GM10248 (cell line): ENCODE results near the gene LPAR5.

Experiments used
- CTCF ChIA-PET: fragments of 300-600 bp; sonication (Branson Sonifier 250); formaldehyde crosslinking; extraction: SDS; loops from one replicate; lab custom pipeline; 2021; ENCODE audit warnings: antibody characterized with exemption; lab: Yijun Ruan, JAX
- POLR2A ChIA-PET: fragments of 350-650 bp; sonication (Branson Sonifier 250); formaldehyde crosslinking; extraction: SDS; loops from one replicate; lab custom pipeline; 2020; ENCODE audit warnings: antibody characterized with exemption; lab: Yijun Ruan, JAX
- DNase-seq: peaks from one replicate; pipeline ENCODE4 v3.0.0; 2012; ENCODE audit errors: extremely low spot score
- CTCF ChIP-seq: IDR thresholded peaks from 2 replicates; pipeline ENCODE4 v1.5.1; 2012; ENCODE audit warnings: mild to moderate bottlenecking, low read depth; ENCODE audit errors: extremely low read depth, missing control alignments, control extremely low read depth

LPAR5 gene

DNA sequence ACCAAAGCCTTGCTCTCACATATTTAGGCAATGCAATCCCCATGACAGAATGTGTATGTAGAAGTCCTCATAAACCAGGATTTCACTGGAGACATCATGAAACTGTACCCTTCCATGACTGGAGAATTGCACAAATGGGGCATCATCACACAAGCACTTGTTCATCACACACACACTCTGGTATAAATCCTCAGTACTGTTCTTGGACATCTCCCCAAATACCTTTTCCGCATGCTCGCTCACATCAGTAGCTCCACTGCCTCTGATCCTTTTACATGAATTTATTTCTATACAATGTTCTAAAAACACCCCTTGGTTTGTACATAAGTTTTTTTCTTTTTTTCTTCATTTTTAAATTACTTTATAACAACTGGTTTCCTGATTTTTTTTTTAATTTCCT, 30.5 kb upstream of the LPAR5 start:
- POLR2A ChIA-PET: no interaction called here
- DNase-seq: no peak
- CTCF ChIA-PET: interaction anchor here (1.1 to 2.6 kb wide), 6 partner anchors 10 to 87 kb away, joined by 3 to 7 read pairs (median 4); partner anchors contain the start of genes MLF2 and ZNF384
- TF ChIP-seq CTCF: no peak

DNA sequence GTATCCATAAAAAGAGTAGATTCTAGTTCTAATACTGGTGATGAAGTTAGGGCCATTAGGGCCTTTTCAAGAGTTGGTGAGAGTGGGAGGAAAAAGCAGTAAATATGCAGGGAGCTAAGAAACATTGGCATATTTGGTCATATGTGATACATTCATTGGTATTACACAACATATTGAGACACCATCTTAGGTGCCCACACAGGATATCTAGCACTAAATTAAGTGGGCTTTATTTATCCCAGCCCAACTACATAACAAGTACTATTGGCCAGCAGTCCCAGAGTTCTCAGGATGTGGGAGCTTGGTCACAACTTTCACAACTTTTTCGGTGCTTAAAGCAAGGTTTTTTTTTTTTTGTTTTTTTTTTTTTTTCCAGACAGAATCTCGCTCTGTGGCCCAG, 29.1 kb upstream of the LPAR5 start:
- no peak for TF ChIP-seq CTCF
- POLR2A ChIA-PET: interaction anchor here (0.5 to 0.7 kb wide), 2 partner anchors 35 to 301 kb away, joined by 4 to 5 read pairs; no protein-coding TSS in a partner anchor
- CTCF ChIA-PET: interaction anchor here (0.8 to 2.6 kb wide), 5 partner anchors 17 to 161 kb away, joined by 3 to 7 read pairs (median 3); partner anchors contain the start of gene ZNF384

DNA sequence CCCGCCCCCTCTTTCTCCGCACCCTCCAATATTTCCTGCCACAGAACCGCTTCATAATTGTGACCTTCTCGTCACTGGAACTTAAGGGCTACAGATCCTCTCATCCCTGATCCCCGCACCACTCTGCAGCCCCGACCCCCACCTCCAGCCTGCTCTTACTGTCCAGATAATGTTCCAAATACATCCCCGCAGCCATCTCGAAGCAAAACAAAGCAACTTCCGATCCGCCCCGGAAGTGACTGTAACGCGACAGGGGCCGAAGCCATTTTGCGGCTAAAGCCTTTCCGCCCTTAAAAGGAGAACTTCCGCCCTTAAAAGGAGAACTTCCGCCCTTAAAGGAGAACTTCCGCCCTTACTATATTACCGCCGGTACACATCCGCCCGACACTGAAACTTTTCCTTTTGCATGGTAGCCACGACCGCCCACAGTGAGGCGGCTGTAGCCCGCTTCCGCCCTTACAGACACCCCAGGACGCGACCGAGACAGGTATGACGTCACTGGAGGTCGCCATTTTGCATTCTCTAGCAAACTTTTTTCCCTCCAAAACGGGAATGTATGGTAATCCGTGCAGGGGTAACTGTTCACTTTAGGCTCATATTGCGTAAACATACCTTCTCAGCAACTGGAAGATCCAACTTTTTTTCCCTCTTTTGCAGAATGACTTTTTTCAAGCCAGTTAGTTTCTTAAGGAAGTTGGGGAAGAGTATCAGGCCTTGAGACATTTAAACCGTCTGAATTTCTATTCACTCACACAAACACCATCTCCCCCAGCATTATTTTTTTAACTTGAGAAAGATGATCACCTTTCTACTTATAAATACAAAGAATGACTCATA, 27.4 kb upstream of the LPAR5 start, which contains the start of gene ING4:
TSS of gene ING4 (minus strand) at position 214 of the 837 bp plus-strand sequence. CDS start at position 196, 18 bp downstream.
- ChIA-PET CTCF (interaction anchor here (0.6 to 1.5 kb wide), 3 partner anchors 26 to 163 kb away, joined by 3 to 4 read pairs (median 3); partner anchors contain the start of gene ZNF384), POLR2A (interaction anchor here (0.6 kb wide), 1 partner anchor 242 kb away, joined by 3 read pairs; no protein-coding TSS in a partner anchor)
- TF ChIP-seq CTCF: no peak
- DNase-seq: peak; percentile 97

More for the DNA sequence above, 29.1 kb upstream of the LPAR5 start:
- DNase-seq: no peak

DNA sequence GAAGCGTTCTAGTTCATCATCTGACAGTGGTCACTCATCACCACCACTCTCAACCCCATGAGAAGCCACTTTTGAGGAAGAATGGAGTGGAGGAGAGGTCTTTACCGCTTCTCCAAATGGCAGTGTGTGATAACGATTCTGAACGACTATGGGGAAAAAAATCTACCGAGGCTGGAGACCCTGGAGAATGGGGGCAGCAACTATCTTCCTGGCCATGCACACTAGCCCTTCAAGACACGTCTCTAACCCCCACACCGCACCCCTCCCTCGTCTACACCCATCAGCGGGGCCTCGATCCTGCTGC, 26.8 kb upstream of the LPAR5 start:
- TF ChIP-seq CTCF: no peak
- ChIA-PET CTCF (no interaction called here), POLR2A (no interaction called here)
- DNase-seq: no peak

GRCh38 chr12:6653987-6654386, 18.2 kb upstream of the LPAR5 start:
- no peak for DNase-seq
- CTCF ChIA-PET: interaction anchor here (3.0 kb wide), 1 partner anchor 10 kb away, joined by 8 read pairs; no protein-coding TSS in a partner anchor
- no peak for TF ChIP-seq CTCF
- POLR2A ChIA-PET: no interaction called here

GRCh38 chr12:6653342-6653741, 17.6 kb upstream of the LPAR5 start:
- POLR2A ChIA-PET: no interaction called here
- no peak for TF ChIP-seq CTCF
- CTCF ChIA-PET: interaction anchor here (1.0 to 3.0 kb wide), 3 partner anchors 9 to 35 kb away, joined by 3 to 8 read pairs (median 5); partner anchors contain the start of gene LPAR5
- no peak for DNase-seq
